SK-N-SH (cell line): Measurements from ENCODE around the gene PPP1R15A.
"Not testable (repeated sequence)": the region's sequence is repeated elsewhere in the genome, so short reads cannot be mapped to it uniquely, and the experiment has no call there.

Experiments used
- CTCF ChIP-seq: fragments of 200-600 bp; sonication (generic); IDR thresholded peaks from 2 replicates; pipeline ENCODE4 v1.6.1; 2017; ENCODE audit warnings: antibody characterized with exemption, mild to moderate bottlenecking, moderate library complexity
- EP300 ChIP-seq, 2 experiments: IDR thresholded peaks; 2 replicates each; pipeline versions ENCODE4 v1.4.0 to v1.6.1; 2012; ENCODE audit warnings: borderline replicate concordance in 1 of 2, low read depth in 1 of 2, low read length in 1 of 2
- FOXM1 ChIP-seq: IDR thresholded peaks from 2 replicates; pipeline ENCODE4 v1.4.0; 2012; ENCODE audit warnings: low read depth, mild to moderate bottlenecking
- JUND ChIP-seq: IDR thresholded peaks from 2 replicates; pipeline ENCODE4 v1.4.0; 2012
- MEF2A ChIP-seq: IDR thresholded peaks from 2 replicates; pipeline ENCODE4 v1.4.0; 2012; ENCODE audit warnings: low read depth, borderline replicate concordance
- SMC3 ChIP-seq: IDR thresholded peaks from 2 replicates; pipeline ENCODE4 v1.6.1; 2012; ENCODE audit warnings: low read depth, low read length, improper control_type of control experiment
- USF1 ChIP-seq: IDR thresholded peaks from 2 replicates; pipeline ENCODE4 v1.4.0; 2012; ENCODE audit warnings: low read depth, borderline replicate concordance

GRCh38 chr19:48871471-48872181 lies 595 bp upstream of the PPP1R15A start:
- TF ChIP-seq SMC3; CTCF; JUND; MEF2A; EP300 (IDR thresholded peaks at IDR 0.05; ENCODE audit: borderline replicate concordance in 1 of 2, low read depth in 1 of 2, low read length in 1 of 2); USF1; FOXM1: not testable (repeated sequence)
